ENCODE results near the gene KIF3A. TPM values are rescaled to one million over a fixed set of nuclear protein-coding genes. Genes with fewer than 3 reads are reported as not detected.

The KIF3A gene
- total and polyA plus RNA-seq, 4 donors: 3.1 to 16.5 (median 9.2) TPM

GRCh38 chr5:132674671-132675506 lies 62.5 kb downstream of the KIF3A start:
- Histone ChIP-seq H3K36me3 (ENCODE audit: control insufficient read depth in 4 of 4, insufficient read depth in 4 of 4, low read length in 4 of 4) (no peaks in the 10 kb centered on the region), H3K27ac (ENCODE audit: low read depth in 1 of 2, low read length in 1 of 2) (peak overlapping the region in 1 of 2 donors; percentile 74), H3K27me3 (ENCODE audit: control insufficient read depth in 3 of 3, insufficient read depth in 3 of 3, low read length in 2 of 3) (no peaks in the 10 kb centered on the region), H3K9ac (ENCODE audit: insufficient read depth in 1 of 2, low read length in 2 of 2) (no peak overlapping the region), H3K9me3 (ENCODE audit: control insufficient read depth in 4 of 4, insufficient read depth in 3 of 4, low read length in 3 of 4) (no peaks in the 10 kb centered on the region), H3K4me3 (no peak overlapping the region), H3K4me1 (ENCODE audit: control insufficient read depth in 5 of 5, insufficient read depth in 5 of 5, low read length in 5 of 5) (peaks cover 0 to 2% (median 0%) of the 10 kb centered on the region in 5 donors)
- 65 to 82% methylated on average over 13 of the region's 13 CpGs for WGBS, 2 donors
- ATAC-seq (ENCODE audit: insufficient read depth, low FRiP score) (peak; percentile 43), DNase-seq (peak; percentile 37 to 81 (median 64))
- no peak for TF ChIP-seq CTCF (IDR thresholded peaks at IDR 0.05; ENCODE audit: control extremely low read depth, extremely low read depth)

GRCh38 chr5:132673939-132674630 lies 63.3 kb downstream of the KIF3A start, which contains the start of gene IL4:
IL4 (plus strand) TSS chr5:132673989; CDS start chr5:132674051, 62 bp downstream.
- H3K27me3 ChIP-seq (ENCODE audit: control insufficient read depth in 3 of 3, insufficient read depth in 3 of 3, low read length in 2 of 3): no peaks in the 10 kb centered on the region
- H3K9ac ChIP-seq (ENCODE audit: insufficient read depth in 1 of 2, low read length in 2 of 2): no peak within 1 kb of the TSS
- no peak for DNase-seq
- no peak for TF ChIP-seq CTCF (IDR thresholded peaks at IDR 0.05; ENCODE audit: control extremely low read depth, extremely low read depth)
- 77 to 88% methylated on average over 14 of the region's 14 CpGs for WGBS, 2 donors
- no peak within 1 kb of the TSS for H3K4me3 ChIP-seq
- ATAC-seq (ENCODE audit: insufficient read depth, low FRiP score): no peak
- H3K36me3 ChIP-seq (ENCODE audit: control insufficient read depth in 4 of 4, insufficient read depth in 4 of 4, low read length in 4 of 4): no peaks in the 10 kb centered on the region
- H3K4me1 ChIP-seq (ENCODE audit: control insufficient read depth in 5 of 5, insufficient read depth in 5 of 5, low read length in 5 of 5): peaks cover 0 to 2% (median 0%) of the 10 kb centered on the region in 5 donors
- H3K27ac ChIP-seq (ENCODE audit: low read depth in 1 of 2, low read length in 1 of 2): peak within 1 kb of the TSS in 1 of 2 donors; percentile 74
- no peaks in the 10 kb centered on the region for H3K9me3 ChIP-seq (ENCODE audit: control insufficient read depth in 4 of 4, insufficient read depth in 3 of 4, low read length in 3 of 4)

- Histone ChIP-seq H3K36me3 (ENCODE audit: control insufficient read depth in 4 of 4, insufficient read depth in 4 of 4, low read length in 4 of 4) (no peaks in the 10 kb centered on the region), H3K9ac (ENCODE audit: insufficient read depth in 1 of 2, low read length in 2 of 2) (no peak overlapping the region), H3K27me3 (ENCODE audit: control insufficient read depth in 3 of 3, insufficient read depth in 3 of 3, low read length in 2 of 3) (no peaks in the 10 kb centered on the region), H3K4me1 (ENCODE audit: control insufficient read depth in 5 of 5, insufficient read depth in 5 of 5, low read length in 5 of 5) (peaks cover 0 to 2% (median 0%) of the 10 kb centered on the region in 5 donors), H3K27ac (ENCODE audit: low read depth in 1 of 2, low read length in 1 of 2) (no peak overlapping the region), H3K4me3 (no peak overlapping the region), H3K9me3 (ENCODE audit: control insufficient read depth in 4 of 4, insufficient read depth in 3 of 4, low read length in 3 of 4) (no peaks in the 10 kb centered on the region)
- WGBS, 2 donors: 88 to 90% methylated on average over 1 of the region's 1 CpG
- no peak for TF ChIP-seq CTCF (IDR thresholded peaks at IDR 0.05; ENCODE audit: control extremely low read depth, extremely low read depth)
- DNase-seq (no peak), ATAC-seq (ENCODE audit: insufficient read depth, low FRiP score) (no peak)
Measured at GRCh38 chr5:132673488-132673887, 63.9 kb downstream of the KIF3A start.

All from lung (tissue), 12 donors.